Right cardiac atrium (tissue), 5 donors: Measurements from ENCODE around the gene SHLD3. TPM values are rescaled to one million over a fixed set of nuclear protein-coding genes. Genes with fewer than 3 reads are reported as not detected.
A peak's percentile ranks its signal among the peaks of the same experiment; 100 is the strongest.
"Not testable (repeated sequence)": the region's sequence is repeated elsewhere in the genome, so short reads cannot be mapped to it uniquely, and the experiment has no call there.

ENCODE experiments used
- ATAC-seq, 2 donors: fragments of 200-7000 bp; cut with Tn5 transposase; one replicate each; pipeline versions ENCODE4 v1.8.0 to v1.9.1; 2020; ENCODE audit warnings: moderate library complexity in 2 of 2, mild to moderate bottlenecking in 1 of 2
- DNase-seq, 3 donors: peaks; one replicate each; pipeline ENCODE4 v3.0.0-alpha.2; 2020
- H3K27ac ChIP-seq: one replicate; pipeline ENCODE4 v1.5.1; 2013; ENCODE audit warnings: mild to moderate bottlenecking, low read length, control low read depth, moderate library complexity
- H3K27me3 ChIP-seq: one replicate; pipeline ENCODE4 v1.6.1; 2013; ENCODE audit not compliant: control insufficient read depth, insufficient read depth
- H3K4me1 ChIP-seq: one replicate; pipeline ENCODE4 v1.6.1; 2013; ENCODE audit warnings: low read length; ENCODE audit not compliant: control insufficient read depth, insufficient read depth
- H3K4me3 ChIP-seq: one replicate; pipeline ENCODE4 v1.5.1; 2013; ENCODE audit warnings: low read length, control low read depth
- H3K9me3 ChIP-seq: one replicate; pipeline ENCODE4 v1.6.1; 2013; ENCODE audit warnings: low read length; ENCODE audit not compliant: control insufficient read depth
- WGBS: extraction: QIAGEN DNeasy Blood & Tissue Kit; methylation state at CpG from one replicate; pipeline ENCODE4 v1.1.7; 2013; 5-methylcytosine and 5-hydroxymethylcytosine counted together
- intact Hi-C, 4 donors: fragments of 100-400 bp; cut with DNase I; formaldehyde crosslinking; loops; one replicate each; pipeline versions ENCODE4 v1.11.0 to v1.14.0; 2022 to 2023
- long read RNA-seq, 4 donors: library from polyadenylated mRNA; unstranded; transcript quantifications; one replicate each; pipeline ENCODE4 v2.0.0, GENCODE V29; 2020 to 2021
- polyA plus RNA-seq: library from polyadenylated mRNA; stranded (reverse); fragments of 200-250 nt; gene quantifications from one replicate; pipeline ENCODE4 v1.2.3, GENCODE V29; 2013
- total RNA-seq, 4 donors: library from RNA; stranded (reverse); fragmentation: NEBNext Ultra II Directional; extraction: Animal tissue kit (Norgen Biotek cat#: 25700); gene quantifications; one replicate each; pipeline ENCODE4 v1.2.1, GENCODE V29; 2021
- donor health status: healthy with polysubstance abuse.
- donor health status: DM: no; HTN: yes; CAD: no.
- donor health status: DM: no; HTN: no; CAD: no.
- donor health status: DM: no; HTN: yes; CAD: no; lungs with severe emphysema.
- donor health status: DM: yes; HTN: yes; CAD: no.

Gene SHLD3
- total RNA-seq (1 to 10 TPM; 1.5 to 2.4 (median 2.1) TPM), polyA plus RNA-seq (2.6 TPM)
- long read RNA-seq, donor 1, partial matches to known transcripts = 0 of 2 reads
- long read RNA-seq, donor 1, other reads (novel, unspliced or antisense) = 0 of 2 reads
- long read RNA-seq, donor 2, partial matches to known transcripts = 0 of 1 reads
- long read RNA-seq, donor 2, other reads (novel, unspliced or antisense) = 0 of 1 reads
- long read RNA-seq, donor 3, partial matches to known transcripts = 0 of 3 reads
- long read RNA-seq, donor 3, other reads (novel, unspliced or antisense) = 0 of 3 reads
- long read RNA-seq, donor 4, partial matches to known transcripts = 0 of 1 reads
- long read RNA-seq, donor 4, other reads (novel, unspliced or antisense) = 0 of 1 reads

GRCh38 chr5:65624571-65625555 is at the start of gene SHLD3, which contains the start of gene TRAPPC13:
SHLD3 (plus strand) TSS chr5:65625027; CDS start chr5:65629588, 4,561 bp downstream.
TRAPPC13 (plus strand) TSS chr5:65625027; CDS start chr5:65625061, 34 bp downstream.
- H3K9me3 ChIP-seq = no peaks in the 10 kb centered on the region
- H3K27ac ChIP-seq = peak within 1 kb of the TSS; percentile 93
- intact Hi-C loops = no loop called here
- ATAC-seq (peak; percentile 95), DNase-seq (peak; percentile 81 to 88 (median 85))
- WGBS = under 1% methylated on average over 36 of the region's 36 CpGs
- H3K4me3 ChIP-seq = peak within 1 kb of the TSS; percentile 87
- H3K27me3 ChIP-seq = no peaks in the 10 kb centered on the region
- H3K4me1 ChIP-seq = no peaks in the 10 kb centered on the region

- no peaks in the 10 kb centered on the region for H3K9me3 ChIP-seq
- no peaks in the 10 kb centered on the region for H3K27me3 ChIP-seq
- H3K27ac ChIP-seq = no peak overlapping the region
- DNase-seq (no peak), ATAC-seq (no peak)
- no peaks in the 10 kb centered on the region for H3K4me1 ChIP-seq
- no peak overlapping the region for H3K4me3 ChIP-seq
- intact Hi-C loops = no loop called here
Measured at GRCh38 chr5:65577141-65577540, 47.7 kb upstream of the SHLD3 start.

GRCh38 chr5:65588694-65589093 is 36.1 kb upstream of the SHLD3 start:
- H3K4me1 ChIP-seq = no peaks in the 10 kb centered on the region
- H3K27ac ChIP-seq = no peak overlapping the region
- H3K4me3 ChIP-seq = no peak overlapping the region
- no peak for ATAC-seq
- no peaks in the 10 kb centered on the region for H3K27me3 ChIP-seq
- intact Hi-C loops = no loop called here
- H3K9me3 ChIP-seq = no peaks in the 10 kb centered on the region
- no peak for DNase-seq
- 95% methylated on average over 2 of the region's 2 CpGs for WGBS

- 94% methylated on average over 1 of the region's 1 CpG for WGBS
Measured at GRCh38 chr5:65601761-65602160, 23.1 kb upstream of the SHLD3 start.

GRCh38 chr5:65611524-65611923 is 13.3 kb upstream of the SHLD3 start:
- 80% methylated on average over 3 of the region's 3 CpGs for WGBS
- no peak for ATAC-seq
- H3K27ac ChIP-seq = no peak overlapping the region
- no peak for DNase-seq
- no peaks in the 10 kb centered on the region for H3K9me3 ChIP-seq
- H3K27me3 ChIP-seq = no peaks in the 10 kb centered on the region
- intact Hi-C loops = no loop called here
- H3K4me1 ChIP-seq = no peaks in the 10 kb centered on the region
- H3K4me3 ChIP-seq = no peak overlapping the region

More at GRCh38 chr5:65601761-65602160, 23.1 kb upstream of the SHLD3 start:
- intact Hi-C loops, DNase-seq, H3K27ac ChIP-seq, H3K27me3 ChIP-seq, ATAC-seq, H3K9me3 ChIP-seq, H3K4me1 ChIP-seq, H3K4me3 ChIP-seq: not testable (repeated sequence)

- Histone ChIP-seq H3K9me3 (no peaks in the 10 kb centered on the region), H3K27me3 (no peaks in the 10 kb centered on the region), H3K27ac (no peak overlapping the region), H3K4me1 (no peaks in the 10 kb centered on the region), H3K4me3 (no peak overlapping the region)
- no peak for ATAC-seq
- no peak for DNase-seq
- WGBS = 91% methylated on average over 4 of the region's 4 CpGs
- intact Hi-C loops = no loop called here
Measured at GRCh38 chr5:65612298-65612907, 12.4 kb upstream of the SHLD3 start.

- no peaks in the 10 kb centered on the region for H3K9me3 ChIP-seq
- H3K4me3 ChIP-seq = no peak overlapping the region
- no peaks in the 10 kb centered on the region for H3K27me3 ChIP-seq
- DNase-seq = no peak
- H3K27ac ChIP-seq = no peak overlapping the region
- ATAC-seq = no peak
- intact Hi-C loops = no loop called here
- H3K4me1 ChIP-seq = no peaks in the 10 kb centered on the region
- WGBS = 87% methylated on average over 4 of the region's 4 CpGs
Measured at GRCh38 chr5:65620021-65620420, 4.8 kb upstream of the SHLD3 start.

GRCh38 chr5:65621961-65622360 is 2.9 kb upstream of the SHLD3 start:
- WGBS = 85% methylated on average over 4 of the region's 4 CpGs
- ATAC-seq, H3K27me3 ChIP-seq, H3K4me3 ChIP-seq, intact Hi-C loops, H3K4me1 ChIP-seq, H3K9me3 ChIP-seq, DNase-seq, H3K27ac ChIP-seq: not testable (repeated sequence)

GRCh38 chr5:65623482-65623881 is 1.3 kb upstream of the SHLD3 start:
- ATAC-seq (no peak), DNase-seq (no peak)
- no peaks in the 10 kb centered on the region for H3K27me3 ChIP-seq
- intact Hi-C loops = no loop called here
- H3K4me3 ChIP-seq = peak overlapping the region; percentile 87
- no peaks in the 10 kb centered on the region for H3K9me3 ChIP-seq
- no peak overlapping the region for H3K27ac ChIP-seq
- 3% methylated on average over 9 of the region's 9 CpGs for WGBS
- H3K4me1 ChIP-seq = no peaks in the 10 kb centered on the region

GRCh38 chr5:65624025-65624570 is 729 bp upstream of the SHLD3 start, which contains the start of gene TRIM23:
TRIM23 (minus strand) TSS chr5:65624333; CDS start chr5:65624274, 59 bp downstream.
- Histone ChIP-seq H3K27me3 (no peaks in the 10 kb centered on the region), H3K27ac (peak within 1 kb of the TSS; percentile 93), H3K4me3 (peak within 1 kb of the TSS; percentile 87), H3K9me3 (no peaks in the 10 kb centered on the region), H3K4me1 (no peaks in the 10 kb centered on the region)
- DNase-seq (peak; percentile 92 to 97 (median 96)), ATAC-seq (peak; percentile 99)
- intact Hi-C loops = no loop called here
- WGBS = under 1% methylated on average over 32 of the region's 32 CpGs
